Raji (cell line): Measurements from ENCODE around the gene NACC1.

Experiments used
- POLR2A ChIP-seq: IDR thresholded peaks from 2 replicates; pipeline ENCODE4 v1.6.1; 2011; ENCODE audit warnings: low read depth, low read length, control low read depth; ENCODE audit not compliant: insufficient read depth

Gene NACC1

GRCh38 chr19:13117772-13118423 lies at the start of gene NACC1:
Gene NACC1, plus strand, starts transcription at chr19:13118264. Its CDS starts 16,944 bp downstream, at chr19:13135208.
- peak; percentile 56 for TF ChIP-seq POLR2A

- no peak for TF ChIP-seq POLR2A
These were observed 48.4 kb upstream of the NACC1 start for GRCh38 chr19:13069415-13070359.

- no peak for TF ChIP-seq POLR2A
These were observed 47.5 kb upstream of the NACC1 start for GRCh38 chr19:13070425-13071140.

- TF ChIP-seq POLR2A: no peak
These were observed 46.4 kb upstream of the NACC1 start for GRCh38 chr19:13071444-13072187.

- no peak for TF ChIP-seq POLR2A
These were observed 45.7 kb upstream of the NACC1 start for GRCh38 chr19:13072188-13072908.

GRCh38 chr19:13073263-13073662 lies 44.8 kb upstream of the NACC1 start:
- TF ChIP-seq POLR2A: no peak

GRCh38 chr19:13074378-13074777 lies 43.7 kb upstream of the NACC1 start:
- no peak for TF ChIP-seq POLR2A

- TF ChIP-seq POLR2A: no peak
These were observed 41.7 kb upstream of the NACC1 start for GRCh38 chr19:13076320-13076719.

GRCh38 chr19:13076787-13077186 lies 41.3 kb upstream of the NACC1 start:
- TF ChIP-seq POLR2A: no peak

- TF ChIP-seq POLR2A: no peak
These were observed 40.8 kb upstream of the NACC1 start for GRCh38 chr19:13077240-13077639.

- TF ChIP-seq POLR2A: no peak
These were observed 39.7 kb upstream of the NACC1 start for GRCh38 chr19:13078381-13078780.

GRCh38 chr19:13078897-13079541 lies 39.0 kb upstream of the NACC1 start:
- TF ChIP-seq POLR2A: no peak

GRCh38 chr19:13079542-13079986 lies 38.5 kb upstream of the NACC1 start:
- TF ChIP-seq POLR2A: no peak
